Neural cell (in vitro differentiated cells): ENCODE data around the gene MYORG. TPM values are rescaled to one million over a fixed set of nuclear protein-coding genes. Genes with fewer than 3 reads are reported as not detected.
A peak's percentile ranks its signal among the peaks of the same experiment; 100 is the strongest.

Experiments used
- H2AFZ ChIP-seq: fragments of 200-600, 300-800 bp; sonication (generic), shearing (Covaris generic); 2 replicates; pipeline ENCODE4 v1.6.0; 2014; ENCODE audit warnings: low read depth, mild to moderate bottlenecking, antibody characterized with exemption, low read length, moderate library complexity
- H3F3A ChIP-seq: fragments of 200-600 bp; shearing (Covaris generic); 2 replicates; pipeline ENCODE4 v1.6.1; 2016; ENCODE audit warnings: mild to moderate bottlenecking, moderate library complexity, mixed read lengths, antibody characterized with exemption, low read length; ENCODE audit not compliant: insufficient read depth, poor library complexity, severe bottlenecking
- H3K27ac ChIP-seq: fragments of 200-600, 300-800 bp; sonication (generic), shearing (Covaris generic); 2 replicates; pipeline ENCODE4 v1.5.1; 2014; ENCODE audit warnings: mild to moderate bottlenecking, low read length, moderate library complexity
- H3K27me3 ChIP-seq: fragments of 300-800, 200-600 bp; sonication (generic), shearing (Covaris generic); 2 replicates; pipeline ENCODE4 v1.6.0; 2014; ENCODE audit warnings: mild to moderate bottlenecking, low read depth, low read length, moderate library complexity; ENCODE audit not compliant: insufficient read depth
- H3K36me3 ChIP-seq: fragments of 300-800, 200-600 bp; sonication (generic), shearing (Covaris generic); 2 replicates; pipeline ENCODE4 v1.5.1; 2014; ENCODE audit warnings: mild to moderate bottlenecking, antibody characterized with exemption, low read length, moderate library complexity; ENCODE audit not compliant: insufficient read depth
- H3K4me2 ChIP-seq: fragments of 300-800, 200-600 bp; sonication (generic), shearing (Covaris generic); 2 replicates; pipeline ENCODE4 v1.6.0; 2014; ENCODE audit warnings: mild to moderate bottlenecking, low read length
- H3K4me3 ChIP-seq: fragments of 300-800, 200-600 bp; sonication (generic), shearing (Covaris generic); 2 replicates; pipeline ENCODE4 v1.5.1; 2014; ENCODE audit warnings: mild to moderate bottlenecking, low read length, moderate library complexity
- H3K79me2 ChIP-seq: fragments of 200-600 bp; shearing (Covaris generic); replicated peaks from 2 replicates; pipeline ENCODE4 v1.6.0; 2014; ENCODE audit warnings: mild to moderate bottlenecking, low read length, moderate library complexity; ENCODE audit not compliant: insufficient read depth
- H3K9ac ChIP-seq: fragments of 300-800, 200-600 bp; sonication (generic), shearing (Covaris generic); 2 replicates; pipeline ENCODE4 v1.6.1; 2016; ENCODE audit warnings: mild to moderate bottlenecking, low read length, mixed read lengths
- H3K9me2 ChIP-seq: fragments of 200-600 bp; shearing (Covaris generic); 2 replicates; pipeline ENCODE4 v1.6.1; 2016; ENCODE audit warnings: mild to moderate bottlenecking, low read length, mixed read lengths; ENCODE audit not compliant: insufficient read depth
- H3K9me3 ChIP-seq: fragments of 200-600, 300-800 bp; sonication (generic), shearing (Covaris generic); 2 replicates; pipeline ENCODE4 v1.6.1; 2016; ENCODE audit warnings: mild to moderate bottlenecking, mixed run types, low read length, moderate library complexity, mixed read lengths
- H4K20me1 ChIP-seq: fragments of 200-600 bp; shearing (Covaris generic); 2 replicates; pipeline ENCODE4 v1.6.1; 2016; ENCODE audit warnings: mild to moderate bottlenecking, mixed run types; ENCODE audit not compliant: insufficient read depth
- CTCF ChIP-seq: fragments of 450-650 bp; IDR thresholded peaks from 2 replicates; pipeline ENCODE4 v1.5.1; 2014; ENCODE audit warnings: antibody characterized with exemption, mild to moderate bottlenecking, moderate library complexity; ENCODE audit not compliant: poor library complexity, severe bottlenecking
- EP300 ChIP-seq: fragments of 450-650 bp; conservative IDR thresholded peaks from 2 replicates; pipeline ENCODE4 v1.6.1; 2014; ENCODE audit warnings: antibody characterized with exemption, mild to moderate bottlenecking, moderate library complexity; ENCODE audit not compliant: poor library complexity, severe bottlenecking
- EZH2 ChIP-seq: fragments of 200-600, 300-800 bp; shearing (Covaris generic), sonication (generic); IDR thresholded peaks from 2 replicates; pipeline ENCODE4 v1.6.1; 2014; ENCODE audit warnings: antibody characterized with exemption, low read length, borderline replicate concordance, mild to moderate bottlenecking; ENCODE audit not compliant: insufficient read depth, poor library complexity, severe bottlenecking
- MXI1 ChIP-seq: fragments of 450-650 bp; conservative IDR thresholded peaks from 2 replicates; pipeline ENCODE4 v1.6.1; 2014; ENCODE audit warnings: antibody characterized with exemption, mild to moderate bottlenecking; ENCODE audit not compliant: poor library complexity, severe bottlenecking
- POLR2AphosphoS5 ChIP-seq: IDR thresholded peaks from 2 replicates; pipeline ENCODE4 v1.6.1; 2012
- RAD21 ChIP-seq: fragments of 450-650 bp; conservative IDR thresholded peaks from 2 replicates; pipeline ENCODE4 v1.6.1; 2014; ENCODE audit warnings: antibody characterized with exemption, mild to moderate bottlenecking, moderate library complexity
- SMC3 ChIP-seq: fragments of 450-650 bp; conservative IDR thresholded peaks from 2 replicates; pipeline ENCODE4 v1.6.1; 2014; ENCODE audit warnings: antibody characterized with exemption, mild to moderate bottlenecking, moderate library complexity; ENCODE audit not compliant: poor library complexity
- TAF1 ChIP-seq: IDR thresholded peaks from 2 replicates; pipeline ENCODE4 v1.6.1; 2012; ENCODE audit warnings: low read depth
- polyA plus RNA-seq: library from polyadenylated mRNA; depleted of rRNA; stranded (reverse); fragments of >200 nt; gene quantifications from 2 replicates; pipeline ENCODE4 v1.2.3, GENCODE V29; 2014
- TF ChIP-seq, protein P1 (sequence below): IDR thresholded peaks from 2 replicates; pipeline ENCODE4 v1.6.1; 2012; ENCODE audit warnings: borderline replicate concordance

Gene MYORG
- polyA plus RNA-seq, 1 donor from 2014 or later = 0.58 TPM

DNA sequence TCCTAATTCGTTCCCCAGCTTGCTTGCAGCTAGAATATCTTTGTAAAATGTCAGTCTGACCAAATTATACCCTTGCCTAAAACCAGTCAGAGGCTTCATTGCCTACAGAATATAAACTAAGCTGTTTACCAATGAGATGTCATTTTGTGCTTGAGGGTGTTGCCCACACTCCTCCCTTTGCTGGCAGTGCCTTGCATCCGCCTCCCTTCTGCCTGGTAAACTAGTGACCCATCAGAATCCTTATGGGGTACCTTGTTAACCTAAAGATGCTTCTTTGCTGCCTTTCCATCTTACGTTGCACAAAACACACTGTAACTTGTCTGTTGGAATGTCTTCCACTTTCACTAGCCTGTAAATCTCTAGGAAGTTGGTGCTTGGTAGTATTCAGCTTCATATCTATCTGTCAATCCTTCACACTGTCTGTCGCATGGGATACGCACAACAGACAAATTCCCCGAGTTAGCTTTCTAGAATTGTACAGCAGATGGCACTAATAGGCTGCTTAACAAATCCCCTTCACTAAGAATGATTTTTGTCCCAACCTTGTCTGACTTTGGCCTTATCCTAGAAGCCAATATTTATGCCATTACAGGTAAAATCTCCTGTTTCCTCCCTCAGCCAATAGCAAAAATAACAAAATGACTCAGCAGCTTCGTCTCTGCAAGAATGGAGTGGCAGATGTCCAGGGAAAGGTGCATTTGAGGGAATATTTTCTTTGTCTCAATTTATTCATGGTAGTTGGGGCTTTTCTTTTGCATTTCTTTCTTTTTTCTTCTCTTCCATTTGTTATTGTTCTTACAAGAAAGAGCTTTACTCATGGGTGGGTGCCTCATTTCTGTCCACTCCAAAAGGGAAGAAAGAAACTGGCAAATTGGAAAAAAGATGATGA lies 44.4 kb downstream of the MYORG start:
- H3K79me2 ChIP-seq = peaks cover 3% of the 10 kb centered on the region
- no peaks in the 10 kb centered on the region for H3F3A ChIP-seq
- H3K27ac ChIP-seq = peak overlapping the region; percentile 32
- no peak overlapping the region for H3K4me2 ChIP-seq
- H3K9me2 ChIP-seq = no peaks in the 10 kb centered on the region
- TF ChIP-seq CTCF (peak; percentile 90), SMC3 (peak; percentile 94), MXI1 (no peak), POLR2AphosphoS5 (no peak), EP300 (peak; percentile 34), TAF1 (no peak), EZH2 (no peak), RAD21 (peak; percentile 91)
- TF ChIP-seq, protein P1, sequence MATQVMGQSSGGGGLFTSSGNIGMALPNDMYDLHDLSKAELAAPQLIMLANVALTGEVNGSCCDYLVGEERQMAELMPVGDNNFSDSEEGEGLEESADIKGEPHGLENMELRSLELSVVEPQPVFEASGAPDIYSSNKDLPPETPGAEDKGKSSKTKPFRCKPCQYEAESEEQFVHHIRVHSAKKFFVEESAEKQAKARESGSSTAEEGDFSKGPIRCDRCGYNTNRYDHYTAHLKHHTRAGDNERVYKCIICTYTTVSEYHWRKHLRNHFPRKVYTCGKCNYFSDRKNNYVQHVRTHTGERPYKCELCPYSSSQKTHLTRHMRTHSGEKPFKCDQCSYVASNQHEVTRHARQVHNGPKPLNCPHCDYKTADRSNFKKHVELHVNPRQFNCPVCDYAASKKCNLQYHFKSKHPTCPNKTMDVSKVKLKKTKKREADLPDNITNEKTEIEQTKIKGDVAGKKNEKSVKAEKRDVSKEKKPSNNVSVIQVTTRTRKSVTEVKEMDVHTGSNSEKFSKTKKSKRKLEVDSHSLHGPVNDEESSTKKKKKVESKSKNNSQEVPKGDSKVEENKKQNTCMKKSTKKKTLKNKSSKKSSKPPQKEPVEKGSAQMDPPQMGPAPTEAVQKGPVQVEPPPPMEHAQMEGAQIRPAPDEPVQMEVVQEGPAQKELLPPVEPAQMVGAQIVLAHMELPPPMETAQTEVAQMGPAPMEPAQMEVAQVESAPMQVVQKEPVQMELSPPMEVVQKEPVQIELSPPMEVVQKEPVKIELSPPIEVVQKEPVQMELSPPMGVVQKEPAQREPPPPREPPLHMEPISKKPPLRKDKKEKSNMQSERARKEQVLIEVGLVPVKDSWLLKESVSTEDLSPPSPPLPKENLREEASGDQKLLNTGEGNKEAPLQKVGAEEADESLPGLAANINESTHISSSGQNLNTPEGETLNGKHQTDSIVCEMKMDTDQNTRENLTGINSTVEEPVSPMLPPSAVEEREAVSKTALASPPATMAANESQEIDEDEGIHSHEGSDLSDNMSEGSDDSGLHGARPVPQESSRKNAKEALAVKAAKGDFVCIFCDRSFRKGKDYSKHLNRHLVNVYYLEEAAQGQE = no peak
- no peaks in the 10 kb centered on the region for H3K27me3 ChIP-seq
- H3K36me3 ChIP-seq = no peaks in the 10 kb centered on the region
- no peak overlapping the region for H2AFZ ChIP-seq
- H3K9me3 ChIP-seq = no peaks in the 10 kb centered on the region
- peak overlapping the region; percentile 12 for H3K4me3 ChIP-seq
- no peaks in the 10 kb centered on the region for H4K20me1 ChIP-seq
- H3K9ac ChIP-seq = peak overlapping the region; percentile 4

DNA sequence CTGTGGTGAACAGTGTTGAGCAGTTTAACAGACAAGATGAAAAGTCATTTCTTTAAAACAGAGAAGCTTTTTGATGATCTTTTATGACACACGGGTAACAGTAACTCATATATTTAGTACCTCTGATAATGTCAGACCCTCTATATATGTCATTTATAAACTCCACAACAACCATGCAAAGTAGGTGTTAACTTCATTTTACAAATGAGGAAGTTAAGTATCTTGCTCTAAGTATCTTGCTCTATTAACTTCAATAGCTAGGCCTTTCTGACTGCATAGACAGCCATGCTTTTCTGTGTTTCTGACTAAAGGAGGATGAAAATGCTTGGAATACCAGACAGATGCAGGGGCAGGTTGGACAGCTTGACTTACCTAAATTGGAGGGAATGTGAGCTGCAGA lies 45.5 kb downstream of the MYORG start:
- Histone ChIP-seq H3K4me2 (no peak overlapping the region), H3K27ac (no peak overlapping the region), H4K20me1 (no peaks in the 10 kb centered on the region), H3K9ac (no peak overlapping the region), H3K36me3 (no peaks in the 10 kb centered on the region), H2AFZ (no peak overlapping the region), H3K4me3 (no peak overlapping the region), H3K27me3 (no peaks in the 10 kb centered on the region), H3K9me3 (no peaks in the 10 kb centered on the region), H3K79me2 (peaks cover 13% of the 10 kb centered on the region), H3F3A (no peaks in the 10 kb centered on the region), H3K9me2 (no peaks in the 10 kb centered on the region)
- TF ChIP-seq CTCF (no peak), EP300 (no peak), MXI1 (no peak)
